SK-N-SH (cell line): ENCODE measurements around the gene C15orf40. TPM values are rescaled to one million over a fixed set of nuclear protein-coding genes. Genes with fewer than 3 reads are reported as not detected.
"Not testable (repeated sequence)": the region's sequence is repeated elsewhere in the genome, so short reads cannot be mapped to it uniquely, and the experiment has no call there.

Source experiments
- CTCF ChIA-PET: fragments of 300-600, 350-600 bp; formaldehyde crosslinking; extraction: SDS; loops from one replicate; lab custom pipeline; 2021; lab: Yijun Ruan, JAX
- POLR2A ChIA-PET: fragments of 350-600 bp; sonication (Branson Sonifier 250); formaldehyde crosslinking; extraction: SDS; loops from one replicate; lab custom pipeline; 2020; ENCODE audit warnings: antibody characterized with exemption, inconsistent platforms; lab: Yijun Ruan, JAX
- DNase-seq: peaks from one replicate; pipeline ENCODE4 v3.0.0; 2012
- H2AFZ ChIP-seq: fragments of 200-600 bp; sonication (generic); 2 replicates; pipeline ENCODE4 v1.8.1; 2016; ENCODE audit warnings: antibody characterized with exemption, mild to moderate bottlenecking, low read depth
- H3F3A ChIP-seq: fragments of 200-600 bp; sonication (generic); replicated peaks from 2 replicates; pipeline ENCODE3; 2016; ENCODE audit warnings: antibody characterized with exemption, mild to moderate bottlenecking; ENCODE audit not compliant: insufficient read depth
- H3K27ac ChIP-seq, 2 experiments: fragments of 200-500 bp in 1 of 2; fragments of 200-600 bp in 1 of 2; sonication (Bioruptor generic) in 1 of 2; sonication (generic), shearing (Covaris generic) in 1 of 2; 2 replicates each; pipeline versions ENCODE4 v1.5.1 to v1.6.1; 2014 to 2016; ENCODE audit warnings: low read depth in 2 of 2, inconsistent platforms in 1 of 2, low read length in 1 of 2, mild to moderate bottlenecking in 1 of 2, mixed read lengths in 1 of 2
- H3K27me3 ChIP-seq: fragments of 200-600 bp; sonication (generic), shearing (Covaris generic); 2 replicates; pipeline ENCODE4 v1.6.1; 2016; ENCODE audit warnings: mixed run types; ENCODE audit not compliant: insufficient read depth
- H3K36me3 ChIP-seq, 2 experiments: fragments of 200-500 bp in 1 of 2; fragments of 200-600 bp in 1 of 2; sonication (Bioruptor generic) in 1 of 2; sonication (generic) in 1 of 2; replicated peaks in 1 of 2; 2 replicates each; pipeline versions ENCODE3 to v1.5.1; 2014 to 2016; ENCODE audit warnings: low read length in 1 of 2, mild to moderate bottlenecking in 1 of 2; ENCODE audit not compliant: insufficient read depth in 2 of 2, control insufficient read depth in 1 of 2
- H3K4me1 ChIP-seq, 2 experiments: fragments of 200-500 bp in 1 of 2; fragments of 200-600 bp in 1 of 2; sonication (Bioruptor generic) in 1 of 2; sonication (generic), shearing (Covaris generic) in 1 of 2; 2 replicates each; pipeline versions ENCODE4 v1.5.1 to v1.6.1; 2014 to 2016; ENCODE audit warnings: low read depth in 1 of 2, low read length in 1 of 2, mixed run types in 1 of 2; ENCODE audit not compliant: insufficient read depth in 2 of 2, control insufficient read depth in 1 of 2
- H3K4me2 ChIP-seq: fragments of 200-600 bp; sonication (generic), shearing (Covaris generic); 2 replicates; pipeline ENCODE4 v1.6.1; 2017; ENCODE audit warnings: mixed run types
- H3K4me3 ChIP-seq, 2 experiments: fragments of 200-500 bp in 1 of 2; fragments of 200-600 bp in 1 of 2; sonication (Bioruptor generic) in 1 of 2; sonication (generic), shearing (Covaris generic) in 1 of 2; 2 replicates each; pipeline versions ENCODE4 v1.5.1 to v1.8.1; 2014 to 2016; ENCODE audit warnings: low read depth in 2 of 2, inconsistent platforms in 1 of 2, low read length in 1 of 2, mild to moderate bottlenecking in 1 of 2, mixed read lengths in 1 of 2, moderate library complexity in 1 of 2
- H3K79me2 ChIP-seq: fragments of 200-600 bp; sonication (generic); 2 replicates; pipeline ENCODE4 v1.8.1; 2017; ENCODE audit warnings: mild to moderate bottlenecking; ENCODE audit not compliant: insufficient read depth
- H3K9ac ChIP-seq: fragments of 200-600 bp; sonication (generic); 2 replicates; pipeline ENCODE4 v1.6.1; 2017; ENCODE audit warnings: mixed run types
- H3K9me2 ChIP-seq: fragments of 200-600 bp; sonication (generic); 2 replicates; pipeline ENCODE4 v1.6.1; 2017; ENCODE audit warnings: mixed run types
- H3K9me3 ChIP-seq: fragments of 200-600 bp; sonication (generic); 2 replicates; pipeline ENCODE4 v1.6.1; 2017; ENCODE audit warnings: mixed run types, mild to moderate bottlenecking, moderate library complexity
- H4K20me1 ChIP-seq: fragments of 200-600 bp; sonication (generic); 2 replicates; pipeline ENCODE4 v1.6.1; 2017; ENCODE audit warnings: mild to moderate bottlenecking, mixed run types; ENCODE audit not compliant: insufficient read depth
- CHD2 ChIP-seq: fragments of 150-350 bp; IDR thresholded peaks from 2 replicates; pipeline ENCODE4 v1.6.1; 2018; ENCODE audit warnings: low read length; ENCODE audit not compliant: partially characterized antibody
- EZH2phosphoT487 ChIP-seq: fragments of 200-600 bp; sonication (generic); IDR thresholded peaks from 2 replicates; pipeline ENCODE4 v1.6.1; 2017; ENCODE audit warnings: low read depth, mixed run types, mild to moderate bottlenecking, antibody characterized with exemption, moderate library complexity, borderline replicate concordance
- FOXJ3 ChIP-seq: sonication (generic); formaldehyde crosslinking; IDR thresholded peaks from 2 replicates; pipeline ENCODE4 v1.5.1; 2020; ENCODE audit warnings: mild to moderate bottlenecking, missing genetic modification reagents
- FOXM1 ChIP-seq: IDR thresholded peaks from 2 replicates; pipeline ENCODE4 v1.4.0; 2012; ENCODE audit warnings: low read depth, mild to moderate bottlenecking
- GABPA ChIP-seq: IDR thresholded peaks from 2 replicates; pipeline ENCODE4 v1.4.0; 2012; ENCODE audit warnings: low read depth, mild to moderate bottlenecking
- JUND ChIP-seq: IDR thresholded peaks from 2 replicates; pipeline ENCODE4 v1.4.0; 2012
- POLR2AphosphoS5 ChIP-seq: IDR thresholded peaks from 2 replicates; pipeline ENCODE4 v1.6.1; 2012; ENCODE audit warnings: low read depth, low read length
- RAD21 ChIP-seq: IDR thresholded peaks from 2 replicates; pipeline ENCODE4 v1.6.1; 2012; ENCODE audit warnings: mild to moderate bottlenecking, low read length
- RCOR1 ChIP-seq: fragments of 150-350 bp; IDR thresholded peaks from 2 replicates; pipeline ENCODE4 v1.6.1; 2017; ENCODE audit warnings: antibody characterized with exemption, low read length
- RFX5 ChIP-seq: IDR thresholded peaks from 2 replicates; pipeline ENCODE4 v1.6.1; 2012; ENCODE audit warnings: mild to moderate bottlenecking, improper control_type of control experiment, low read length
- RXRA ChIP-seq: IDR thresholded peaks from 2 replicates; pipeline ENCODE4 v1.4.0; 2012; ENCODE audit warnings: low read depth, mild to moderate bottlenecking, borderline replicate concordance
- ZBTB33 ChIP-seq: IDR thresholded peaks from 2 replicates; pipeline ENCODE4 v1.4.0; 2012; ENCODE audit warnings: low read depth, borderline replicate concordance
- WGBS: methylation state at CpG from one replicate; pipeline ENCODE4 v1.1.6; 2017; ENCODE audit warnings: low lambda C conversion rate; 5-methylcytosine and 5-hydroxymethylcytosine counted together
- polyA plus RNA-seq, 3 experiments: library from polyadenylated mRNA; depleted of rRNA; stranded (reverse); fragments of >200 nt; gene quantifications; 2 replicates each; pipeline ENCODE4 v1.2.3, GENCODE V29; 2012
- TF ChIP-seq, protein P1 (sequence below): fragments of 150-350 bp; IDR thresholded peaks from 2 replicates; pipeline ENCODE4 v1.6.1; 2017; ENCODE audit warnings: antibody characterized with exemption, low read length, low read depth, borderline replicate concordance
- TF ChIP-seq, protein P2 (sequence below): IDR thresholded peaks from 2 replicates; pipeline ENCODE4; 2012
- TF ChIP-seq, protein P3 (sequence below): fragments of 200-600 bp; sonication (generic); IDR thresholded peaks from 2 replicates; pipeline ENCODE4 v1.6.1; 2017; ENCODE audit warnings: antibody characterized with exemption, mild to moderate bottlenecking, moderate library complexity
- TF ChIP-seq, protein P4 (sequence below): IDR thresholded peaks from 2 replicates; pipeline ENCODE4 v1.4.0; 2012; ENCODE audit warnings: low read depth, borderline replicate concordance

Gene C15orf40
- polyA plus RNA-seq, 1 of the 3 experiments (the other 2 are of a cell fraction) = 44.1 TPM

GRCh38 chr15:82942691-82943090 lies 68.7 kb downstream of the C15orf40 start:
- WGBS = 67% methylated on average over 8 of the region's 8 CpGs
- POLR2A ChIA-PET = no interaction called here
- no peak for DNase-seq
- Histone ChIP-seq H3K9me3 (no peaks in the 10 kb centered on the region), H3K9ac (no peak overlapping the region), H4K20me1 (no peaks in the 10 kb centered on the region), H3K27me3 (no peaks in the 10 kb centered on the region), H3K4me1 (no peaks in the 10 kb centered on the region), H3F3A (no peaks in the 10 kb centered on the region), H3K79me2 (no peaks in the 10 kb centered on the region), H3K4me3 (no peak overlapping the region), H2AFZ (no peak overlapping the region), H3K27ac (no peak overlapping the region), H3K9me2 (no peaks in the 10 kb centered on the region), H3K4me2 (no peak overlapping the region), H3K36me3 (no peaks in the 10 kb centered on the region)
- CTCF ChIA-PET = interaction anchor here (1.1 kb wide), 2 partner anchors 57 to 93 kb away, joined by 3 read pairs; no protein-coding TSS in a partner anchor
- TF ChIP-seq CHD2 = no peak
- TF ChIP-seq FOXJ3 (CRISPR knock-in tag) = no peak
- TF ChIP-seq ZBTB33 = no peak
- TF ChIP-seq, protein P1, sequence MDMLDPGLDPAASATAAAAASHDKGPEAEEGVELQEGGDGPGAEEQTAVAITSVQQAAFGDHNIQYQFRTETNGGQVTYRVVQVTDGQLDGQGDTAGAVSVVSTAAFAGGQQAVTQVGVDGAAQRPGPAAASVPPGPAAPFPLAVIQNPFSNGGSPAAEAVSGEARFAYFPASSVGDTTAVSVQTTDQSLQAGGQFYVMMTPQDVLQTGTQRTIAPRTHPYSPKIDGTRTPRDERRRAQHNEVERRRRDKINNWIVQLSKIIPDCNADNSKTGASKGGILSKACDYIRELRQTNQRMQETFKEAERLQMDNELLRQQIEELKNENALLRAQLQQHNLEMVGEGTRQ = no peak
- TF ChIP-seq POLR2AphosphoS5 = no peak
- no peak for TF ChIP-seq FOXM1
- no peak for TF ChIP-seq RCOR1
- TF ChIP-seq, protein P2, sequence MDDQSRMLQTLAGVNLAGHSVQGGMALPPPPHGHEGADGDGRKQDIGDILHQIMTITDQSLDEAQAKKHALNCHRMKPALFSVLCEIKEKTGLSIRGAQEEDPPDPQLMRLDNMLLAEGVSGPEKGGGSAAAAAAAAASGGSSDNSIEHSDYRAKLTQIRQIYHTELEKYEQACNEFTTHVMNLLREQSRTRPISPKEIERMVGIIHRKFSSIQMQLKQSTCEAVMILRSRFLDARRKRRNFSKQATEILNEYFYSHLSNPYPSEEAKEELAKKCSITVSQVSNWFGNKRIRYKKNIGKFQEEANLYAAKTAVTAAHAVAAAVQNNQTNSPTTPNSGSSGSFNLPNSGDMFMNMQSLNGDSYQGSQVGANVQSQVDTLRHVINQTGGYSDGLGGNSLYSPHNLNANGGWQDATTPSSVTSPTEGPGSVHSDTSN = no peak
- TF ChIP-seq RXRA = no peak
- TF ChIP-seq, protein P3, sequence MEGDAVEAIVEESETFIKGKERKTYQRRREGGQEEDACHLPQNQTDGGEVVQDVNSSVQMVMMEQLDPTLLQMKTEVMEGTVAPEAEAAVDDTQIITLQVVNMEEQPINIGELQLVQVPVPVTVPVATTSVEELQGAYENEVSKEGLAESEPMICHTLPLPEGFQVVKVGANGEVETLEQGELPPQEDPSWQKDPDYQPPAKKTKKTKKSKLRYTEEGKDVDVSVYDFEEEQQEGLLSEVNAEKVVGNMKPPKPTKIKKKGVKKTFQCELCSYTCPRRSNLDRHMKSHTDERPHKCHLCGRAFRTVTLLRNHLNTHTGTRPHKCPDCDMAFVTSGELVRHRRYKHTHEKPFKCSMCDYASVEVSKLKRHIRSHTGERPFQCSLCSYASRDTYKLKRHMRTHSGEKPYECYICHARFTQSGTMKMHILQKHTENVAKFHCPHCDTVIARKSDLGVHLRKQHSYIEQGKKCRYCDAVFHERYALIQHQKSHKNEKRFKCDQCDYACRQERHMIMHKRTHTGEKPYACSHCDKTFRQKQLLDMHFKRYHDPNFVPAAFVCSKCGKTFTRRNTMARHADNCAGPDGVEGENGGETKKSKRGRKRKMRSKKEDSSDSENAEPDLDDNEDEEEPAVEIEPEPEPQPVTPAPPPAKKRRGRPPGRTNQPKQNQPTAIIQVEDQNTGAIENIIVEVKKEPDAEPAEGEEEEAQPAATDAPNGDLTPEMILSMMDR = no peak
- no peak for TF ChIP-seq GABPA
- no peak for TF ChIP-seq RFX5
- no peak for TF ChIP-seq RAD21
- TF ChIP-seq JUND = no peak
- TF ChIP-seq, protein P4, sequence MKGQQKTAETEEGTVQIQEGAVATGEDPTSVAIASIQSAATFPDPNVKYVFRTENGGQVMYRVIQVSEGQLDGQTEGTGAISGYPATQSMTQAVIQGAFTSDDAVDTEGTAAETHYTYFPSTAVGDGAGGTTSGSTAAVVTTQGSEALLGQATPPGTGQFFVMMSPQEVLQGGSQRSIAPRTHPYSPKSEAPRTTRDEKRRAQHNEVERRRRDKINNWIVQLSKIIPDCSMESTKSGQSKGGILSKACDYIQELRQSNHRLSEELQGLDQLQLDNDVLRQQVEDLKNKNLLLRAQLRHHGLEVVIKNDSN = no peak
- no peak for TF ChIP-seq EZH2phosphoT487

DNA sequence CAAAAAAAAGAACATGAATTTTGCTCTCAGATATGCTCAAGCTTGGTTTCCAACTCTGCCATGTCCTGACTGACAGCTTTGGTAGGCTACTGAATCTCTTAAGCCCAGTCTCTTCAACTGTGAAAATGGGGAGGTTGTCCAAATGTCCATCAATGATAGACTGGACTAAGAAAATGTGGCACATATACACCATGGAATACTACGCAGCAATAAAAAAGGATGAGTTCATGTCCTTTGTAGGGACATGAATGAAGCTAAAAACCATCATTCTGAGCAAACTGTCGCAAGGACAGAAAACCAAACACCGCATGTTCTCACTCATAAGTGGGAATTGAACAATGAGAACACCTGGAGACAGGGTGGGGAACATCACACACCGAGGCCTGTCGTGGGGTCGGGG lies 71.8 kb downstream of the C15orf40 start:
- H3K27me3 ChIP-seq, H3K9me2 ChIP-seq, H3K36me3 ChIP-seq, H3K79me2 ChIP-seq, H3F3A ChIP-seq, H3K4me2 ChIP-seq, H3K9me3 ChIP-seq, H2AFZ ChIP-seq, H3K9ac ChIP-seq, H3K4me3 ChIP-seq, H4K20me1 ChIP-seq, H3K4me1 ChIP-seq, H3K27ac ChIP-seq, POLR2A ChIA-PET, DNase-seq, CTCF ChIA-PET: not testable (repeated sequence)
- 83% methylated on average over 6 of the region's 6 CpGs for WGBS
